Transverse colon (tissue), 4 donors: ENCODE data around the gene MASP2. TPM values are rescaled to one million over a fixed set of nuclear protein-coding genes. Genes with fewer than 3 reads are reported as not detected.
"Not testable (repeated sequence)": the region's sequence is repeated elsewhere in the genome, so short reads cannot be mapped to it uniquely, and the experiment has no call there.

Experiments used
- DNase-seq: peaks from one replicate; pipeline ENCODE4 v3.0.0-alpha.2; 2019
- H3K27ac ChIP-seq, 4 donors: fragments of 200-600 bp; sonication (generic); 2 replicates each; pipeline ENCODE4 v1.5.1; 2016 to 2018; ENCODE audit warnings: inconsistent platforms in 4 of 4
- H3K27me3 ChIP-seq: fragments of 200-600 bp; sonication (generic); 2 replicates; pipeline ENCODE4 v1.5.1; 2017; ENCODE audit warnings: inconsistent platforms
- H3K36me3 ChIP-seq, 4 donors: fragments of 200-600 bp; sonication (generic); 2 replicates each; pipeline ENCODE4 v1.5.1; 2017 to 2019; ENCODE audit warnings: inconsistent platforms in 4 of 4
- H3K4me1 ChIP-seq, 4 donors: fragments of 200-600 bp; sonication (generic); 2 replicates each; pipeline ENCODE4 v1.5.1; 2017 to 2020; ENCODE audit warnings: inconsistent platforms in 4 of 4
- H3K4me3 ChIP-seq, 4 donors: fragments of 200-600 bp; sonication (generic); 1 replicate in 1 of 4; 2 replicates in 3 of 4; pipeline versions ENCODE4 v1.5.1 to v1.6.1; 2017 to 2019; ENCODE audit warnings: inconsistent platforms in 4 of 4
- H3K9me3 ChIP-seq, 2 donors: fragments of 200-600 bp; sonication (generic); 2 replicates each; pipeline ENCODE4 v1.5.1; 2017 to 2019; ENCODE audit warnings: inconsistent platforms in 2 of 2
- CTCF ChIP-seq, 5 experiments: fragments of 200-600 bp in 3 of 5; fragments of 450-650 bp in 2 of 5; sonication (generic) in 3 of 5; IDR thresholded peaks; 1 replicate in 2 of 5; 2 replicates in 3 of 5; pipeline ENCODE4 v1.5.1; 2016 to 2017; ENCODE audit warnings: antibody characterized with exemption in 5 of 5, inconsistent platforms in 3 of 5, mild to moderate bottlenecking in 2 of 5, moderate library complexity in 1 of 5
- EP300 ChIP-seq: sonication (generic); formaldehyde crosslinking; IDR thresholded peaks from one replicate; pipeline ENCODE4 v1.6.1; 2017; ENCODE audit warnings: antibody characterized with exemption, low read depth
- POLR2A ChIP-seq: fragments of 450-650 bp; IDR thresholded peaks from one replicate; pipeline ENCODE4 v1.6.1; 2016; ENCODE audit warnings: antibody characterized with exemption, mild to moderate bottlenecking, moderate library complexity
- POLR2AphosphoS5 ChIP-seq, 3 donors: sonication (generic); formaldehyde crosslinking; IDR thresholded peaks; one replicate each; pipeline ENCODE4 v1.6.1; 2016; ENCODE audit warnings: antibody characterized with exemption in 3 of 3
- WGBS, 2 donors: methylation state at CpG; one replicate each; pipeline ENCODE4 v1.1.5; 2018; ENCODE audit warnings: low coverage in 1 of 2; 5-methylcytosine and 5-hydroxymethylcytosine counted together
- in situ Hi-C, 4 donors: fragments of 200-750 bp; cut with MboI; loops; one replicate each; pipeline versions ENCODE4 v1.15.0 to v1.15.1; 2017; ENCODE audit warnings: low sequenced_read_pairs in 3 of 4, low pct_ligation_motif_present in 1 of 4, low pct_unique_long_range_greater_than_20kb in 1 of 4
- intact Hi-C: fragments of 100-400 bp; cut with DNase I; formaldehyde crosslinking; loops from one replicate; pipeline ENCODE4 v1.15.1; 2023; ENCODE audit warnings: low total_unique reads
- total RNA-seq, 4 donors: library from RNA; depleted of rRNA; stranded (reverse); fragments of >200 nt; gene quantifications; one replicate each; pipeline ENCODE4 v1.1.0, GENCODE V29; 2016

The MASP2 gene
- not detected for total RNA-seq

- no peak within 1 kb of the TSS for H3K4me3 ChIP-seq
- 60 to 89% methylated on average over 1 to 28 of the region's 28 CpGs for WGBS, 2 donors
- TF ChIP-seq EP300 (no peak), POLR2A (no peak), CTCF (IDR thresholded peaks at IDR 0.05) (no peak), POLR2AphosphoS5 (IDR thresholded peaks at IDR 0.05) (no peak)
- no peaks in the 10 kb centered on the region for H3K9me3 ChIP-seq
- no peaks in the 10 kb centered on the region for H3K27me3 ChIP-seq
- no peak for DNase-seq
- no peaks in the 10 kb centered on the region for H3K4me1 ChIP-seq
- in situ Hi-C loops: loop anchor here in 2 of 4 donors (25.0 kb wide), 1 partner anchor 591 kb away; no protein-coding TSS in a partner anchor
- H3K27ac ChIP-seq: no peak within 1 kb of the TSS
- intact Hi-C loops: no loop called here
- no peaks in the 10 kb centered on the region for H3K36me3 ChIP-seq
Measured at GRCh38 chr1:11046625-11047365, at the start of gene MASP2. Gene MASP2, minus strand, starts transcription at chr1:11047239. Its CDS starts 32 bp downstream, at chr1:11047207.

- H3K27me3 ChIP-seq, H3K27ac ChIP-seq, intact Hi-C loops, H3K9me3 ChIP-seq, in situ Hi-C loops, DNase-seq, H3K4me3 ChIP-seq, H3K4me1 ChIP-seq: not testable (repeated sequence)
- WGBS, 2 donors: 100% methylated on average over 3 of the region's 3 CpGs; no CpG with 5 or more reads in 1 of the 2 donors
- H3K36me3 ChIP-seq: peaks cover 0 to 52% (median 20%) of the 10 kb centered on the region in 4 donors
Measured at GRCh38 chr1:11083784-11084183, 36.7 kb upstream of the MASP2 start.

- no peak for DNase-seq
- Histone ChIP-seq H3K27ac (no peak overlapping the region), H3K4me3 (no peak overlapping the region), H3K4me1 (no peaks in the 10 kb centered on the region), H3K9me3 (no peaks in the 10 kb centered on the region), H3K36me3 (peaks cover 0 to 57% (median 16%) of the 10 kb centered on the region in 4 donors), H3K27me3 (no peaks in the 10 kb centered on the region)
- 94% methylated on average over 12 of the region's 12 CpGs; no CpG with 5 or more reads in 1 of the 2 donors for WGBS, 2 donors
- intact Hi-C loops (no loop called here), in situ Hi-C loops (no loop called here)
- TF ChIP-seq EP300: no peak
- TF ChIP-seq POLR2A: no peak
- no peak for TF ChIP-seq CTCF (IDR thresholded peaks at IDR 0.05)
- no peak for TF ChIP-seq POLR2AphosphoS5 (IDR thresholded peaks at IDR 0.05)
Measured at GRCh38 chr1:11080931-11081330, 33.9 kb upstream of the MASP2 start.

- H3K9me3 ChIP-seq: no peaks in the 10 kb centered on the region
- no peaks in the 10 kb centered on the region for H3K27me3 ChIP-seq
- in situ Hi-C loops: no loop called here
- peaks cover 0 to 79% (median 27%) of the 10 kb centered on the region in 4 donors for H3K36me3 ChIP-seq
- H3K4me3 ChIP-seq: no peak overlapping the region
- TF ChIP-seq CTCF (IDR thresholded peaks at IDR 0.05): no peak
- TF ChIP-seq POLR2A: no peak
- no peak for TF ChIP-seq EP300
- no peak for TF ChIP-seq POLR2AphosphoS5 (IDR thresholded peaks at IDR 0.05)
- 95 to 100% methylated on average over 2 of the region's 2 CpGs for WGBS, 2 donors
- H3K27ac ChIP-seq: no peak overlapping the region
- intact Hi-C loops: no loop called here
- no peaks in the 10 kb centered on the region for H3K4me1 ChIP-seq
- DNase-seq: no peak
Measured at GRCh38 chr1:11078631-11079030, 31.6 kb upstream of the MASP2 start.

- 89% methylated on average over 7 of the region's 7 CpGs; no CpG with 5 or more reads in 1 of the 2 donors for WGBS, 2 donors
- peaks cover 0 to 65% (median 32%) of the 10 kb centered on the region in 4 donors for H3K36me3 ChIP-seq
- DNase-seq, H3K9me3 ChIP-seq, H3K27ac ChIP-seq, H3K4me3 ChIP-seq, H3K4me1 ChIP-seq, in situ Hi-C loops, intact Hi-C loops, H3K27me3 ChIP-seq: not testable (repeated sequence)
Measured at GRCh38 chr1:11073398-11073797, 26.4 kb upstream of the MASP2 start.
